Keratinocyte (primary cell): ENCODE results near the gene PFN4. TPM values are rescaled to one million over a fixed set of nuclear protein-coding genes. Genes with fewer than 3 reads are reported as not detected.

Experiments
- DNase-seq: peaks from one replicate; pipeline ENCODE4 v3.0.0-alpha.2; 2011; ENCODE audit warnings: low read depth, missing footprints, low spot score
- FAIRE-seq: peaks from 2 replicates; lab custom pipeline; 2011; peaks lifted over from hg19 to GRCh38; lab: Jason Lieb, UNC
- H2AFZ ChIP-seq: 2 replicates; pipeline ENCODE4 v1.6.0; 2012; ENCODE audit warnings: low read length, control low read depth, inconsistent platforms; ENCODE audit not compliant: control insufficient read depth
- H3K27ac ChIP-seq: 2 replicates; pipeline ENCODE4 v1.5.1; 2011; ENCODE audit warnings: low read length; ENCODE audit not compliant: control insufficient read depth, insufficient read depth
- H3K27me3 ChIP-seq: 3 replicates; pipeline ENCODE4 v1.6.0; 2011; ENCODE audit warnings: low read length; ENCODE audit not compliant: control insufficient read depth, insufficient read depth; ENCODE audit errors: extremely low read depth
- H3K36me3 ChIP-seq, 2 experiments: 2 replicates in 1 of 2; 3 replicates in 1 of 2; pipeline ENCODE4 v1.5.1; 2011; ENCODE audit warnings: low read length in 2 of 2, mild to moderate bottlenecking in 1 of 2; ENCODE audit not compliant: control insufficient read depth in 2 of 2, insufficient read depth in 2 of 2; ENCODE audit errors: extremely low read depth in 1 of 2
- H3K4me1 ChIP-seq: 3 replicates; pipeline ENCODE4 v1.5.1; 2011; ENCODE audit warnings: low read length; ENCODE audit not compliant: control insufficient read depth, insufficient read depth; ENCODE audit errors: extremely low read depth
- H3K4me2 ChIP-seq: 3 replicates; pipeline ENCODE4 v1.6.0; 2011; ENCODE audit warnings: low read depth, low read length; ENCODE audit not compliant: control insufficient read depth, insufficient read depth; ENCODE audit errors: extremely low read depth
- H3K4me3 ChIP-seq, 3 experiments: fragments of 200-600 bp in 1 of 3; sonication (generic) in 1 of 3; 2 replicates in 2 of 3; 3 replicates in 1 of 3; pipeline ENCODE4 v1.5.1; 2011 to 2016; ENCODE audit warnings: low read length in 3 of 3, mild to moderate bottlenecking in 3 of 3, control low read depth in 2 of 3, inconsistent platforms in 1 of 3, low read depth in 1 of 3, mixed read lengths in 1 of 3, mixed run types in 1 of 3, moderate library complexity in 1 of 3; ENCODE audit not compliant: control insufficient read depth in 2 of 3, insufficient read depth in 2 of 3; ENCODE audit errors: extremely low read depth in 1 of 3
- H3K79me2 ChIP-seq: 2 replicates; pipeline ENCODE4 v1.6.0; 2012; ENCODE audit warnings: low read length; ENCODE audit not compliant: control insufficient read depth, insufficient read depth
- H3K9ac ChIP-seq: 3 replicates; pipeline ENCODE4 v1.6.0; 2011; ENCODE audit warnings: low read length; ENCODE audit not compliant: control insufficient read depth, insufficient read depth; ENCODE audit errors: extremely low read depth
- H3K9me1 ChIP-seq: 3 replicates; pipeline ENCODE4 v1.6.0; 2011; ENCODE audit warnings: low read length; ENCODE audit not compliant: control insufficient read depth, insufficient read depth; ENCODE audit errors: extremely low read depth
- H3K9me3 ChIP-seq: 2 replicates; pipeline ENCODE4 v1.5.1; 2012; ENCODE audit warnings: low read depth, low read length; ENCODE audit not compliant: control insufficient read depth
- H4K20me1 ChIP-seq: 3 replicates; pipeline ENCODE4 v1.6.0; 2011; ENCODE audit warnings: low read length; ENCODE audit not compliant: control insufficient read depth, insufficient read depth; ENCODE audit errors: extremely low read depth
- EZH2 ChIP-seq: IDR thresholded peaks from one replicate; pipeline ENCODE4 v1.6.1; 2012; ENCODE audit warnings: inconsistent platforms, mild to moderate bottlenecking, low read length, moderate library complexity
- dilution Hi-C: fragments of 300-500 bp; cut with MboI; formaldehyde crosslinking; loops from one replicate; pipeline ENCODE4 v1.7.0; 2020; ENCODE audit warnings: low sequenced_read_pairs; ENCODE audit not compliant: extremely low pct_ligation_motif_present
- polyA plus RNA-seq, 5 experiments: library from polyadenylated mRNA; depleted of rRNA in 3 of 5; stranded (reverse) in 3 of 5; stranded (forward) in 1 of 5; unstranded in 1 of 5; fragments of >200 nt; gene quantifications; 1 replicate in 1 of 5; 2 replicates in 3 of 5; 3 replicates in 1 of 5; pipeline versions ENCODE4 v1.2.1 to v1.2.3, GENCODE V29; 2011 to 2012; ENCODE audit warnings: missing spikeins in 2 of 5, low read depth in 1 of 5, low replicate concordance in 1 of 5
- TF ChIP-seq, protein P1 (sequence below), 3 experiments: IDR thresholded peaks in 1 of 3; conservative IDR thresholded peaks in 1 of 3; optimal IDR thresholded peaks in 1 of 3; 2 replicates in 2 of 3; 3 replicates in 1 of 3; pipeline versions ENCODE3 to v1.5.1; 2011; ENCODE audit warnings: low read length in 3 of 3, mild to moderate bottlenecking in 3 of 3, moderate library complexity in 2 of 3, control low read depth in 1 of 3, inconsistent platforms in 1 of 3; ENCODE audit not compliant: insufficient read depth in 2 of 3; ENCODE audit errors: extremely low read depth in 1 of 3

The PFN4 gene
- polyA plus RNA-seq, 1 donor (not counting 4 experiments of a cell fraction or from before 2014, with no cell fraction given) = 0.16 TPM

DNA sequence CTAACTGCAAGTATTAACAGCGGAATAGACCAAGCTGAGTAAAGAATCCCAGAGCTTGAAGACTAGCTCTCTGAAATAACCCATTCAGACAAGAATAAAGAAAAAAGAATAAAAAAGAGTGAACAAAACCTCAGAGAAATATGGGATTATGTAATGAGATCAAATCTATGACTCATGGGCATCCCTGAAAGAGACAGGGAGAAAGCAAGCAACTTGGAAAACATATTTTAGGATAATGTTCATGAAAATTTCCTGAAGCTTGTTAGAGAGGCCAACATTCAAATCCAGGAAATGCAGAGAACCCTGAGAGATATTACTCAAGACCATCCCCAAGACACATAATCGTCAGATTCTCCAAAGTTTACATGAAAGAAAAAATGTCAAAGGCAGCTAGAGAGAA is 17.3 kb downstream of the PFN4 start:
- Histone ChIP-seq H3K9me3 (no peaks in the 10 kb centered on the region), H3K4me1 (peaks cover 2% of the 10 kb centered on the region), H3K36me3 (no peaks in the 10 kb centered on the region), H3K79me2 (no peaks in the 10 kb centered on the region), H3K9me1 (no peaks in the 10 kb centered on the region), H2AFZ (no peak overlapping the region), H3K27ac (no peak overlapping the region), H3K27me3 (no peaks in the 10 kb centered on the region), H4K20me1 (no peaks in the 10 kb centered on the region), H3K4me3 (no peak overlapping the region), H3K4me2 (no peak overlapping the region), H3K9ac (no peak overlapping the region)
- DNase-seq (no peak), FAIRE-seq (no peak)
- no peak for TF ChIP-seq EZH2
- TF ChIP-seq, protein P1, sequence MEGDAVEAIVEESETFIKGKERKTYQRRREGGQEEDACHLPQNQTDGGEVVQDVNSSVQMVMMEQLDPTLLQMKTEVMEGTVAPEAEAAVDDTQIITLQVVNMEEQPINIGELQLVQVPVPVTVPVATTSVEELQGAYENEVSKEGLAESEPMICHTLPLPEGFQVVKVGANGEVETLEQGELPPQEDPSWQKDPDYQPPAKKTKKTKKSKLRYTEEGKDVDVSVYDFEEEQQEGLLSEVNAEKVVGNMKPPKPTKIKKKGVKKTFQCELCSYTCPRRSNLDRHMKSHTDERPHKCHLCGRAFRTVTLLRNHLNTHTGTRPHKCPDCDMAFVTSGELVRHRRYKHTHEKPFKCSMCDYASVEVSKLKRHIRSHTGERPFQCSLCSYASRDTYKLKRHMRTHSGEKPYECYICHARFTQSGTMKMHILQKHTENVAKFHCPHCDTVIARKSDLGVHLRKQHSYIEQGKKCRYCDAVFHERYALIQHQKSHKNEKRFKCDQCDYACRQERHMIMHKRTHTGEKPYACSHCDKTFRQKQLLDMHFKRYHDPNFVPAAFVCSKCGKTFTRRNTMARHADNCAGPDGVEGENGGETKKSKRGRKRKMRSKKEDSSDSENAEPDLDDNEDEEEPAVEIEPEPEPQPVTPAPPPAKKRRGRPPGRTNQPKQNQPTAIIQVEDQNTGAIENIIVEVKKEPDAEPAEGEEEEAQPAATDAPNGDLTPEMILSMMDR (optimal IDR thresholded peaks at IDR 0.05 in 1 of 3, IDR thresholded peaks at IDR 0.05 in 1 of 3, conservative IDR thresholded peaks at IDR 0.05 in 1 of 3; ENCODE audit: extremely low read depth in 1 of 3, insufficient read depth in 2 of 3, low read length in 3 of 3) = no peak
- dilution Hi-C loops = no loop called here

DNA sequence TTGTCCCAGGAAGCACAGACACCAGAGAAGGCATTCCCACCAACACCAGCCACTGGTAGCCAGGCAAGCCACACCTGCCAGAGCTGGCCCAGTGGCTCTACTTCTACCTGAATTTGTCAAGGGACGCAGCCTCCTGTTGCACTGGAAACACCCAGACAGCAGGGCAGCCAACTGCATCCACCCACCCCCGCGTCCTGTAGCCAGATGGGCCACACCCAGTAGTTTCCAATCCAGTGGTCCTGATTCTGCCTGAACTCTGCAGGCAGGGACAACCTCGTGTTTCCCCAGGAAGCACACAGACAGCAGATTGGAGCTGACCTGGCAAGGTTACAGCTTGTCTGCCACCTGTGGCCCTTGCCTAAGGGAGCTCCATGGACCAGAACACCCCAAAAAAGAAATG is 18.2 kb downstream of the PFN4 start:
- Histone ChIP-seq H3K27me3 (no peaks in the 10 kb centered on the region), H3K4me1 (no peaks in the 10 kb centered on the region), H3K79me2 (no peaks in the 10 kb centered on the region), H3K9me3 (no peaks in the 10 kb centered on the region), H3K9ac (no peak overlapping the region), H3K9me1 (no peaks in the 10 kb centered on the region), H2AFZ (no peak overlapping the region), H3K27ac (no peak overlapping the region), H3K4me3 (no peak overlapping the region), H3K4me2 (no peak overlapping the region), H4K20me1 (no peaks in the 10 kb centered on the region), H3K36me3 (no peaks in the 10 kb centered on the region)
- dilution Hi-C loops = no loop called here
- DNase-seq (no peak), FAIRE-seq (no peak)
- TF ChIP-seq, protein P1 (optimal IDR thresholded peaks at IDR 0.05 in 1 of 3, IDR thresholded peaks at IDR 0.05 in 1 of 3, conservative IDR thresholded peaks at IDR 0.05 in 1 of 3; ENCODE audit: extremely low read depth in 1 of 3, insufficient read depth in 2 of 3, low read length in 3 of 3) = no peak
- TF ChIP-seq EZH2 = no peak
